GM19035 (cell line): Measurements from ENCODE around the gene ZNF362.

Experiments
- ATAC-seq: cut with Tn5 transposase; IDR thresholded peaks from one replicate; pipeline ENCODE4 v1.9.1; 2021; ENCODE audit not compliant: unreplicated experiment

ZNF362 gene

GRCh38 chr1:33267468-33268205 lies 11.3 kb downstream of the ZNF362 start:
- no peak for ATAC-seq

GRCh38 chr1:33268457-33268856 lies 12.2 kb downstream of the ZNF362 start:
- ATAC-seq = no peak

GRCh38 chr1:33268927-33269610 lies 12.8 kb downstream of the ZNF362 start:
- ATAC-seq = no peak

- no peak for ATAC-seq
These were observed 13.3 kb downstream of the ZNF362 start for GRCh38 chr1:33269621-33270020.

GRCh38 chr1:33270379-33270778 lies 14.1 kb downstream of the ZNF362 start:
- no peak for ATAC-seq

- ATAC-seq = no peak
These were observed 14.6 kb downstream of the ZNF362 start for GRCh38 chr1:33270808-33271465.

- ATAC-seq = no peak
These were observed 15.6 kb downstream of the ZNF362 start for GRCh38 chr1:33271666-33272505.

GRCh38 chr1:33272509-33272908 lies 16.2 kb downstream of the ZNF362 start:
- ATAC-seq = no peak

GRCh38 chr1:33272930-33273329 lies 16.6 kb downstream of the ZNF362 start:
- ATAC-seq = no peak

GRCh38 chr1:33273406-33273805 lies 17.1 kb downstream of the ZNF362 start:
- ATAC-seq = no peak

- ATAC-seq = no peak
These were observed 17.7 kb downstream of the ZNF362 start for GRCh38 chr1:33273961-33274371.

GRCh38 chr1:33274446-33274845 lies 18.2 kb downstream of the ZNF362 start:
- ATAC-seq = no peak

GRCh38 chr1:33275195-33275594 lies 18.9 kb downstream of the ZNF362 start:
- ATAC-seq = no peak

- no peak for ATAC-seq
These were observed 19.6 kb downstream of the ZNF362 start for GRCh38 chr1:33275706-33276572.

GRCh38 chr1:33276573-33277298 lies 20.4 kb downstream of the ZNF362 start:
- no peak for ATAC-seq

- no peak for ATAC-seq
These were observed 21.3 kb downstream of the ZNF362 start for GRCh38 chr1:33277488-33278084.

- no peak for ATAC-seq
These were observed 23.9 kb downstream of the ZNF362 start for GRCh38 chr1:33280091-33280661.

- ATAC-seq = no peak
These were observed 25.4 kb downstream of the ZNF362 start for GRCh38 chr1:33281554-33282303.
